ENCODE results near the gene AOX1.
"Not testable (repeated sequence)": the region's sequence is repeated elsewhere in the genome, so short reads cannot be mapped to it uniquely, and the experiment has no call there.

The AOX1 gene

DNA sequence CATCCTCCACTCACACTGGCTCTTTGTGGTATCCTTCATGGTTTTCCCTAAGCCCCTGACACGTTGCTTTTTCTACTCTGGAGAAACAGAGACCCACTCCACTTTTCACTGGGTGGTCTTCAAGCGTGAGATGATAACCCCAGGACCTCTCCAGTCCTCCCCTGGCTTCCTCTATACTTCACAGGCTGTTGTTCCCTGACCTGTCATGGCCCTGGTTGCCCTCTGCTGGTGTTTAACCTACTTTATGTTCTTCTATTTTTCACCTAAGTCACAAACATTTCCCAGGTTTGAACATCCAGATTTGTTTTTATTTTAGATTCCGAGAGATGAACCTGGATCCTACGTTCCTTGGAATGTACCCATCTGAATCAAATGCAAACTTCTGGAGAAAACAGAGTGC, 84.5 kb downstream of the AOX1 start:
- DNase-seq = no peak

DNA sequence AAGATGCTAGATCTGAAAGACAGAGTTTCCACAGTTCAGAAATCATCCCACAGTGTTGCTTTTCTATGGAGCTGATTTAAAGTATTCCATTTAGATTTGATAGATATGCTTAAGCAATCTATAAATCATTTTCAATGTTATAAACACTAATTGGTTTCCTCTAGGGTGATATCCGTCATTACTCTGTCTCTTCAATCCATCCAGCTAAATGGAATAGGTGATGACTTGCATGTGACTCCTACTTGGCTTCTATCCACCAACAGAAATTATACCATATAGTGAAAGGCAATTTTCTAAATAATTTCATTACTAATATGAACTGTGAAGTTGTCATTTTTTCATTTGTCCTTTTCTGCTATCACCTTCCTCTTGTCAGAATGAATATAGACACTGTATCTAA, 84.9 kb downstream of the AOX1 start:
- no peak for DNase-seq

DNA sequence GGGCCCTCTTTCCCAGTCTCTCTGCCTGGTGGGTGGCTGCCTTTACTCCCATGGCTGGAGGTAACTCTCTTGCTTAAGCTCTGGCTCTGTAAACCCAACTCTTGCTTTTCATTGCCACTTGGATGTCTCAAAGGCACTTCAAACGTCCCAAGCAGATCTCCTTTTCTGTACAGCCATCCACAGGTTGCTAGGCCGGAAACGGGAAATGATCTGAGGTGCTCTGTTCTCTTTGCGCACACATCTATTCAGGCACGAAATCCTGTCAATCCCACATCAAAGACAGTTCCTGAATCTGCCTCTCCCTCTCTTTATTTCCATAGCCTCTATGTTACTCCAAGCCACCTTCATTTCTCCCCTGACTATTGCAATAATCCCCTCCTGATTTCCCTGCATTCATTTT, 87.4 kb downstream of the AOX1 start:
- DNase-seq = no peak

DNA sequence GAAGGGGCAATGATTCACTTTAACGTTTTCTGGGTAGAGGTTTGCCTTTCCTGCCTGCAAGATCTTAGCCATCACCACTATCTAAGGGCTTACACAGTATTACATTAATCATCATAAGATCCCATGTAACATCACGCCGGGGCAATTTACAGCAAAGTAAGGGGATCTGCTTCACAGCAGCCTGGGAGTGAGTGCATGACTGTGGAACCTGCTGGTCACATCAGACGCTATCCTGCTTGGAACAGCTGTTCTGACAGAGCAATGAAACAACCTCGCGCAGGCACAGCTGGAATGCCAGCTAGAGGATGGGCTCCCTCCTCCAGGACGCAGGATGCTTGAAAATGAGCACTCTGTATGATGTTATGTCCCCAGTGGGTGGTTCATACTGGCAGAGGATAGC, 89.0 kb downstream of the AOX1 start:
- no peak for DNase-seq

DNA sequence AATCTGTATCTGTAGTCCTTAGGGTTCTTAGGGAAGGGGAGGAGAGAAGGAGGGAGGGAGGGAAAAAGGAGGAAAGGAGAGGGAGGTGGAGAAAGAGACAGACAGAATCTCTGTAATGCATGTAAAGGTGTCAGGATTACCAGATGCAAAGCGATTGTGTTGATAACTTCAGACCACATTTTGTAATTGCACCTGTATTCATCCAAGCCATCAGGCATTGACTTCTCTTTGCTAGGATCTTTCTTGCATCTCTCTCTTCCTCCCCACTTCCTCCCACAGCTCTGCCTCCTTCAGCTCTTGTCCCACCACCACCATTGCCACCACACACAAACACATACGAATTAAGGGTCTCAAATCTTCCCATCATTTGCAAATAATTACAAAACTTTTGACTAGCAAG, 91.4 kb downstream of the AOX1 start:
- DNase-seq = no peak

DNA sequence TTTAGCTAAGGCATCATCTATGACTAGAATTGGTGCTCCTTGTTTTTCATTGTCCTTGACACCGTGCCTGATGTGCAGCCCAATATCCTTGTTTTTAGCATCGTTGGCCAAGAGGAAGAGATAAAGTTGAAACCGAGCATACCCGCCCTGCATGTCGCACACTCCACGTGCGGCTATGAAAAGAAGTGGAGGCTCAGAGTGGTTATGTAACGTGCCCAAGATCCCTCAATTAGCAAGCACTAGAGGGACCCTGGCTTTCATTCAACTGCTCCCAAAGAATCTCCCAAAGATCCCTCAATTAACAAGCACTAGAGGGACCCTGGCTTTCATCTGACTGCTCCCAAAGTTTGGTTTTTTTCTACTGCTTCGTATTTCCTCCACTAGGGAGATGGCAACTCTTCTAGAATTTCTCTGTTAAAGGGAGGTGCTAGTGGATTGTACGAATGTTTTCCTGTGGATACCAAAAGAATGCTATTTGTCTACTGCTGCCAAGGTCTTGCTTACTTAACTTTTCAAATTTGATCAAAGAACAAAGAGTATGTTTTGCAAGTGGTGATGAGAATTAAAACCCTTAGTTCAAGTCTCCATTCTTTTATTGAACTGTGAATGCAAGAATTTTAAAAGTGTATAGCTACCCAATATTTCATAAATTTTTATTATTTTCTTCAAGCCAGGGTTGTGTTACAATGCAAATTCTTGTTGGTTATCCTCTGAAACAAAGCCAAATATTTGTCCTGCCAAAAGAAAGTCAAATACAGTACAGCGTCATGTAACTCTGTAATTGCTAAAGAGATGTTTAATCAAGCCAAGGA, 92.1 kb downstream of the AOX1 start:
- DNase-seq = no peak

DNA sequence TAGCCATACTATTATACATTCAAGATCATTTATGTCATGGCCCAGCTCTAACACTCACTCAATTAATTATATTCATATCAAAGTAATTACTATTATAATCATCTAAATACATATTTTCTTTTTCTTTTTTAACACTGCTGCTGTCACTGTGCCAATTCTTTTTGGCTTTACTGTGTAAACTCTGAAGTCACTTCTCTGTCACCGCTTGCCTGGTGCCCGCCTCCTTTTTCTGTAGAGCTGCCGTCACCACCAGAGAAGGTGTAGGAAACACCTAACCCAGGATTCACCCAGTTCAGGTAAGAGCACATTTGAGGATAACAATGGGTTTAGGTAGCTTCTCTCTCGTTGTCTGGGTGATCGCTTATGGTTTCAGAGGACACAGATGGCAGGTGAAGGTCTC, 93.3 kb downstream of the AOX1 start:
- DNase-seq = no peak

DNA sequence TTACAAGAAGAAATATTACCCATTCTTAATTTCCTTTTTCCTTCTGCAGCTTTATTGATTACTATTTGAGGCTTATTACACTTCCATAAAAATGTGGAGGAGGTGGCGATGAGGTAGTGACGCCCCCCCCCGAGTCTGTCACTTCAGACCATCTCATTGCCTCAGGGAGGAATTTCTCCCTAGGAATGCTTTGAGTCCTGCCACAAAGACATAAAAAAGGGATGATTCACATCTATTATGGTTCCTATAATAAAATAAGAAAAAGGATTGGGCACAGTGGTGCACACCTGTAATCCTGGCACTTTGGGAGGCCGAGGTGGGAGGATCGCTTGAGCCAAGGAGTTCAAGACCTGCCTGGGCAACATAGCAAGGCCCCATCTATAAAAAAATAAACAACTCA, 93.7 kb downstream of the AOX1 start:
- DNase-seq = no peak

DNA sequence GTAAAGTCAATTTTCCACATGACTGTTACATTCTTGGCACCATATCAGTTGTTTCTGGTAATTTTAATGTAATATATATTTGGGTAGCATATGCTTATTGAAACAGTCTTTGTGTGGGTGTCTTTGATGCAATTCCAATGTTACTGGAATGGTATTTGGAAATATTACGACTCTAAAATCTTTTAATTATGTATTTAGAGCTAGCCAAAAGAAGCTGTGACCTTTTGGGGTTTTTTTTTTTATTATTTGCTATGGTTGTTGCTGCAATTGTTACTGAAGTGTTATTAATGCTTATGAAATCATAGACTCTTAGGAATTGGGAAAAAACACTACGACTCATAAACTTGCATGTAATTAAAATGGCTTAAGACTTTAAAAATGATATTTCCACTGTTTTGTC, 95.9 kb downstream of the AOX1 start:
- no peak for DNase-seq

DNA sequence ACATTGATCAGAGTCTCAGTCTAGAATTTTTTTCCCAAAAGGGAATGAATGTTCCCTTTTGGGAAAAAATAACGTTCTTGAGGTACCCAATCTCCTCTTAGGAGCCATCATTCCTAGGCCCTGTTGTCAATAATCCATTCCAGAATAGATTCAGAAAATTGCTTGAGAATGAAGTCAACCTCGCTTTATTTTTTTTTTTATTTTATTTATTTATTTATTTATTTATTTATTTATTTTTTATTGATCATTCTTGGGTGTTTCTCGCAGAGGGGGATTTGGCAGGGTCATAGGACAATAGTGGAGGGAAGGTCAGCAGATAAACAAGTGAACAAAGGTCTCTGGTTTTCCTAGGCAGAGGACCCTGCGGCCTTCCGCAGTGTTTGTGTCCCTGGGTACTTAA, 96.6 kb downstream of the AOX1 start:
- DNase-seq = not testable (repeated sequence)

DNA sequence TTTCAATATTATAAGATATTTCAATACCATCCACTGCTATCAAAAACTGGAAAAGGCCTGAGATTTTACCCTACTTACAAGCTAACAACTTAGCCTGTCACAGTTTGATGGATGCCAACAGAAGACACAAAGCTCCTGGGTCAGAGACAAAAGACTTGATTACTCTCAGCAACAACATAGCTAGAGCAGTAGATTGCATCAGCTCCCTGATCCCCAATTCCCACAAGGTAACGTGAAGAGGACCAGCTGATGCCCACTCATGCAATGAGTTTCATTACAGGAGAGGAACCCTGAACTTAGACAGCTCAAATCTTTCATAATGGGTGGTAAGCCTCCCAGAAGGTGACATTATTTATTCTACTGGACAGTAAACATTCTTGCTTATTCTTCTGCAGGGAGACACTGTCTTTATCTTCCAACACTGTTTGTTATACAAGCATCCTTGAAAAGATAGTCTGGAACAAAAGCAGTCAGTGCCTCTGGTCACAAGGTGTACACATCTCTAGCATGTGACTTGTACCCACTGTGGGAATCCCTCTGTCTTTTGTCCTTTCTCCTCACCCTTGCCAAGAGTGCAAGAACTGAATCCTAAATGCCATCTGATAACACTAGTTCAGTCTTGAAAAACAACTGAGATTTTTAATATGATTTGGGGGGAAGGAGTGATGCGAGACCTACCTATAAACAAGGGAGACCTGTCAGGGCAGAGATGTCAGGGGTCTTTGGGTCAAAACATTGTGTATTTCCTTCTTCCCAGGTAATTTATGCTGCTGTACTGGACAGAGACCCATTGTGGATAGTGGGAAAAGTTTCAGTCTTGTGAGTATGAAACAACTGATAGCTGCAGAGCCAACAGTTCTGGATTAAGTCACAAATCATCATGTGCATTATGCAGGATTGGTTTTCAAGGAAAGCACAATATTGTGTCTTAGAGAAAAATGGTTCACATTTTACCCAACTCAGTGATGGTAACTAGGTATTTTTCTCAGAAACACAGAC, 102.4 kb downstream of the AOX1 start:
- DNase-seq = no peak

DNA sequence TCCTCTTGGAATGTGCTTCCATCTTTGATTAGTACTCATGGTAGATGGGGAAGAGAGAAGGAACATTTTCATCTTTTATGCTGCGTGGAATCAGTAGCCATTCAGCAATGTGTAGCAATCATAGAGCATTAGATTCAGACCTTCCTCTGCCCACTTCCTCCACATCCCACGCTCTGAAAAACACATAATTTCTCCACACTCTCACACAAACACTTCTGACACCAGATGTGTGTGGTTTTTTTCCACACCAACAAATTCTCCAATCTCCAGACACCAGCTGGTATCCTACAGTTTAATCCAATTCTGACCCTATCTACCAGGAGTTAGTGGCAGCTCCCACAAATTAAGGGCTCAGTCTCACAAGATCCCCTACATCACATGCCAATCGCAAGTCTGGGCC, 103.3 kb downstream of the AOX1 start:
- no peak for DNase-seq

DNA sequence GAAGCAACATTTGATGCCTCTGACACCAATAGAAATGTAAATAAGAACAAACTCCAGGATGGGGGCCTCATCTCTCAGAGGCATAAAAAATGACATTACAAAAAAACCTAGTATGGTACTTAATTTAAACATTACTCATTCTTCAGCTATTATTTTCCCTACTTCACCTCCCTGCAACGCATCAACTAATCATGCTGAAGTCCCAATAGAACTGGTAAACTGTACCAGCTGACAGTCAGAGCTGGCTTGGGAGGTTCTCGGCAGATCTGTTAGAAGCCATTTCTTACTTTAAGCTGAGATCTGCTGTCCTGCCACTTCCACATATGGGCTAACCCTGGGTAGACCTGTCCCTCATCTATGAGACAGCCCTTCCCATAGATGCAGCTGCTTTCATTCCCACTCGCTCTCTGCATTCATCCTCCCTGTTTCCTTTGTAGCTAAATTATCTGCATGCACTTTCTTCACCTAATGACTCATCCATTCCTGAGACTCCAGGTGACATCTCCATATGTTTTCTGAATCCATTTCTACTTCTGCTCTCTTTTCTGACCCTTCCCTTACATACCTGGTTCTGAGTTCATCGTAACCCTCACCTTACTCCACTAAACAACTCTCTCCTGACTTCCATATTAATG, 108.1 kb downstream of the AOX1 start:
- DNase-seq = no peak

DNA sequence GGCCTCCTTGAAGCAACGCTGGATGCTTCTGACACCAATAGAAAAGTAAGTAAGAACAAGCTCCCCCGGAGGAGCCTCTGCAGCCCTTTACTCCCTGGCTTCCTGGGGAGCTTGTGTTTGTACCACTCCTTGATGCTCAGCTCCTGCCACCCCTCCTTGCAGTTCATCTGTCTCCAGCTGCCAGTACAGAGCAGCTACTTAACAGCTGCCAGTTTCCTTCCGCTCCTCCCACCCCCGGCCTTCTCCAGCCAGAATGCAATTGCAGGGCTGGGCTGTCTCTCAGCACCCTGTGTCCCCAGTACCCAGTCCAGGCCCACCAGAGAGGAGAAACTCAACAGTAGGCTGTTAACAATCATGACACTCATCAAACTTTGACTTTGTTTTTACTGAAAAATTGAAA, 109.4 kb downstream of the AOX1 start:
- no peak for DNase-seq

DNA sequence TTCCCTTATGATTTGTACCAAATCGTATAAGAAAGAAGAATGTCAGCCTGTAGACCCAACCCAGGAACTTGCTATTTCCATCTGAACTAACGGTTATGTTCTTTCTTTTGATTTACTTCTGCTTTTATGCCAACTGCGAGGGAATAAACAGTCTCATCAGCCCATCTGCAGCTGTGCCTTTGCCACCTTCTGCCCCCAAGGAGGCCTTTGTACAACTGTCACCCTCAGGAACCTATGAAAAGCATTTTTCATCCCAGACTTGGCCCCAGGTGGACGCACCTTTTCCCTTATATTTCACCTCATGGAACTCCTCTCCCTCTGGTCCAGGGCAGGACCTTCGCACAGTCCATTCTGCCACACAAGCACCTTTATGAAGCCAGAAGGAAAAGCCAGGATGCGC, 109.8 kb downstream of the AOX1 start:
- no peak for DNase-seq

DNA sequence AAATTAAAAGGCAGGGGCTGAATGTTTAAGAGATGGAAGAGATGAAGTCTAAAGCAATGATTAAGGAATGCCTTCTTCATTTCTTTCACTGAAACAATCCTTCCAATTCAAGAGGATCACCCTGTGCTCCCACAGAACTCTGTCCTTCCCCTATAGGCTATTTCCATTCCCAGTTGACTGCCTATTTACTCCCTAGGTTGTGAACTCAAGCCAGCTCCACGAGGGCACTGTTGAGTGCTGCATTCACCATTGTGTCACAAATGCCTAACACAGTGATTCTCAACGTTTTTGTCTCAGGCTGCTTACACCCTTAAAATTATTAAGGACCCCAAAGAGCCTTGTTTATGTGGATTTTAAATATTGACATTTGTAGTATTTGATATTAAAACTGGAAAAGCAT, 112.4 kb downstream of the AOX1 start:
- no peak for DNase-seq

DNA sequence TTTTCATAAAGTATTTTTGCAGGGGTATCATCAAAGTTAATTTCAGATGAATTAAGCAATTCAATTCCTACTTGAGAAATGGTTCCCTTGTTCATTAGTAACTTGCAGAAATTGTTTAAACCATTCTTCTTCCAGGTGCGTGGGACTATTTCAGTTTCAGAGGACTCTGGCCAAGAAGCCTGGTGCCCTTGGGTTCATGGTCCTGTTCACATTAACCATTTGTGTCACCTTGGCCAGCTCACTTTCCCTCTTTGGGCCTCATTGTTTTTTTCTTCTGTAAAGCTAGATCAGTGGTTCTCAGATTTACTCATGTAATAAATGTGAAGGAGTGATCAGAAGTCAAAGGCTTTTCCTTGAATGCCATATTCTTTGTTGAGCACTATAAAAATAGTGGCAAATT, 113.5 kb downstream of the AOX1 start:
- DNase-seq = no peak

DNA sequence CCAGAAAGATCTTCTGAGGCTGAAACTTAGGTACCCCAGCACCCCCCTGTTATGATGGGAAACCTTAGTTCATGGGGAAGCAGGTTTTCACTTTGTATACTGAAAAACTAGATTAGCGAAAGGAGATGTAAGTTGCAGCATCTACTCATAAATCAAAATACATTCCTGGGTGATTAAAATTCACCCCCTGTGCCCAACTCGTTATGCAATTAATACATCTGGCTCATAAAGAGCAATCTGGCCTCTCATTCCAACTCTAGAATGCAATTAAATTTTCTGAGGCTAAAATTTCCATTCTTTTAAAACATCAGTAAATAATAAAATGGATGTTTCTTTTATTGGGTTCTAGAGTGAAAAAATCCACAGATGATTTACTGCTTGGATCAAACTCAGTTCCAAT, 115.0 kb downstream of the AOX1 start:
- no peak for DNase-seq

DNA sequence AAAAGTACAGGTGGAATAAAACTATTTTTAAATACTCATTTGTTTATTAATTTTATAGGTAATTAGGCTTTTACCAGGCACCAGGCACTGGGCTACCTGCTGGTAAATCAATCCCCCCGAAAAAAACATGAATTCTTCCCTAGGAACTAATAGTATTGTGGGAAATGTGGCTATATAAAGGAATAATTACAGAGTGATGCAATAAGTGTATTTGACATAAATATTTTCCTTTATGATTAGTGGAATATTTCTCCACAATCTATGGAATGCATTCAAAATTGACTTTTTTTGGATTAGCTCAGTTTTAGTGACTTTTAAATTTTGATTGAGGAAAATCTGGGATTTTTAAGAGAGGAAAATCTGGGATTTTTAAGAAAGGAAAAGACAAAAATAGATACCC, 116.2 kb downstream of the AOX1 start:
- DNase-seq = no peak

DNA sequence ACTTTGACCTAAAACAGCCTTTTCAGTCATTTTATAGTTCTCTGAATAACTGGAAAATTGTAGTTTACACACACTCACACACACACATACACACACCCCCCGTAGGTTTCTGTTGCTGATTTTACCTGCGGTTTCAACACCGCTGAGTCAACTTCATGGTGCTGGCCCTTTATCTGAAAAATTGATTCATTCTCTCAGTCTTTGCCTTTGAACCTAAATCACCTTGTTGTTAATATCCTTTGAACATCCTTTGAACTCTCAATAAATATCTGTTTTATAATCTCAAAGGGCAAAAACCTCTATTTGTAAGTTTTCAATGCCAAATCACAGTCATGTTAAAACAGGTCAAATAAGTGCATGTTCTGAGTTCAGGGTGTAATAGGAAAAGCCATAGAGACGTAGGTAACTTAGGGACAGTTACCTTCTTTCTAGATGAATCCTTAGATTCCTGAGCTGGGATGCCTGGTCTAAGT, 116.9 kb downstream of the AOX1 start:
- peak; percentile 73 for DNase-seq

DNA sequence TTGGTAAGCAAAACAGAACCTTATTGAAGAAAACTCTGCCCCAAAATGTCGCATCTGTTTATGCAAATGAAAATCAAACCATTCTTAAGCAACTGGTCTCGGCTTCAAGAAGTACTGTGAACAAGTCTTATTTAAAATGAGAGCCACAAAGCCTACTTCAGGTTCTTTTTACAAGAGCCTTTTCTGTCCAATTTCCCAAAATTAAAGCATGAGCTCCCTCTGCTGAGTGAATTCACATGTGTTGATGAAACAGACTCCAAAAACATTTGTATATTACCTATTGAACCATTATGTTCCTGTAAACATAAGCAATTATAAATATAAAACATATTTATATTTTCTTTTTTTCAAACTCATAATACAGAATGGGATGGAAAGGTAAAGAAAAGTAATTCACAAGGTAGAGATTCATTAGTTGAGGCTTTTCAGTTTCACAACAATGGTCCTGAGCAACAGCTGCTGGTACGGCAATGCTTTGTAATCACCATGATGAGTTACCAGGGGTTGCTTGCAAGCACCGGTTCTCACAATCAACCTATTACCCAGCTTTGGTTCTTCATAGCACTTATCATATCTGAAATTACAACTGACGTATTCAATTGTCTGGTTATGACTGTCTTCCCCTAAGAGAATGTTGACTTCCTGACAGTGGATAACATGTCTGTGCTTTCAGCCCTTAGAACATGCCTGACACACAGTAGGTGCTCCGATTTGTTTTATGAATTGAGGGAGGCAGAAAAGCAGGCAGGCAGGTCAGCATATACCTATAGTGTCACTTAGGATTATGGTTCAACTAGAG, 117.5 kb downstream of the AOX1 start:
- no peak for DNase-seq

DNA sequence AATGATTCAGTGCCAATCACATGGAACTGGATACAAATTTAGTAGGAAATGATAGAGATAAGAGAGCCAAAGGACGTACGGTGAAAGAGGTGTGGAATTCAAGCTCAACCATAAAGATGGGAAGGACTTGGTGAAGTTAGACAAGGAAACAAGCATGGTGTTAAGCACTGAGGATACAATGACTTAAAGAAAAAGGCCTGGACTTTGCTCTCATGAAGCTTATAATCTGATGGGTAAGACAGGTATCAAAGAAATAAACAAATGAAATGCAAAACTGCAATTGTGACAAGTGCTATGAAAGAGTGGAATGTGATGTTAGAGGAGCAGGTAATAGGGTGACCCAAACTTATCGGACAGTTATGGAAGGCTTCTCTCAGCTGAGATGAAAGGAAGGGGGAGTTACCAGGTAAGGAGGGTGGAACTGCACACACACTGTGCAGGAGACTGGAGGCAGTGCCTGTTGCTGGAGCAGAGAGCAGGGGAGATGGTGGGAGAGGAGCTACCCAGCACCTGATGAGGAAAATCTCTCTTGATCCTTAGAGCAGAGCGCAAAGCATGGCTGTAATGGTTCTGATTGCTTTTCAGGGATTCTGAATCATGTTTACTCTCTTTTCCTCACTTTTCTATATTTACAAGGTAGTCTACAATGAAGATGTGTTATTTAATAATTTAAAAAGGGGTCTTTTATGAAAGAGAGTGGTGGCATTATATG, 118.3 kb downstream of the AOX1 start:
- DNase-seq = no peak

All from stimulated activated CD8-positive, alpha-beta memory T cell treated with anti-CD3 and anti-CD28 coated beads, Interleukin-4, amount 100 ng/mL, for 48 hours (primary cell).